HG03558 (cell line): Measurements from ENCODE around the gene CACNA2D2.

Experiments used
- ATAC-seq: cut with Tn5 transposase; IDR thresholded peaks from one replicate; pipeline ENCODE4 v1.9.1; 2021; ENCODE audit warnings: moderate number of reproducible peaks; ENCODE audit not compliant: unreplicated experiment; ENCODE audit errors: extremely low read depth

Gene CACNA2D2

GRCh38 chr3:50336452-50337174, 166.8 kb downstream of the CACNA2D2 start:
- ATAC-seq = peak; percentile 1

DNA sequence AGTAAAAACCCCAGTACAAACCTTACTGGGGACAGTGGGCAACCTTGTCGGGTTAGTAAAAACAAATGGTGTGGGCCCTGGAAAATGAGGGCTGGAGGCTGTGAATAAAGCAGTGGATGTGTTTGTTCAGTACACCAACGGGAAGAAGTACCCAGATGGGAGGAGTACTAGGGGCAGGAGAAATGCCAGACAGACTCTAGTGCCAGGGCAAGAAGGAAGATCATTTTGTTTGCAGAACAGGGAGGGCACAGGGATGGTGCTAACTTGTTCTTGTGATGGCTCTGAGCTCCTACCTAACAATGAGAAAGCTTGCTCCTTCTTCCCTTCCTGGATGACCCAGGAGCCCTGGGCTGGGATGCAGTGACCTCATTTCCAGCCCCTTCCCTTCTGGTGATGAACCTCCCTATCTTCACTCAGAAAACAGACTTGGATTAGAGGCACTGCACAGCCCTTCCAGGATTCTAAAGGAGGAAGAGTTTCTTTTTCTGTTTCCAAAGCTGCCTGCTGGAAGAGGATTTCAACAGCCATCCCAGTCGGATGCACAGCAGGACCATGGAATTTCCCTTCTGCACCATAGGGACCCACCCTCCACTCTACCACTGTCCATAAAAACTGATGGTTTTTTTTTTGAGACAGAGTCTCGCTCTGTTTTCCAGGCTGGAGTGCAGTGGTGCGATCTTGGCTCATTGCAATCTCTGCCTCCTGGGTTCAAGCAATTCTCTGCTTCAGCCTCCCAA, 168.9 kb downstream of the CACNA2D2 start:
- ATAC-seq = no peak

DNA sequence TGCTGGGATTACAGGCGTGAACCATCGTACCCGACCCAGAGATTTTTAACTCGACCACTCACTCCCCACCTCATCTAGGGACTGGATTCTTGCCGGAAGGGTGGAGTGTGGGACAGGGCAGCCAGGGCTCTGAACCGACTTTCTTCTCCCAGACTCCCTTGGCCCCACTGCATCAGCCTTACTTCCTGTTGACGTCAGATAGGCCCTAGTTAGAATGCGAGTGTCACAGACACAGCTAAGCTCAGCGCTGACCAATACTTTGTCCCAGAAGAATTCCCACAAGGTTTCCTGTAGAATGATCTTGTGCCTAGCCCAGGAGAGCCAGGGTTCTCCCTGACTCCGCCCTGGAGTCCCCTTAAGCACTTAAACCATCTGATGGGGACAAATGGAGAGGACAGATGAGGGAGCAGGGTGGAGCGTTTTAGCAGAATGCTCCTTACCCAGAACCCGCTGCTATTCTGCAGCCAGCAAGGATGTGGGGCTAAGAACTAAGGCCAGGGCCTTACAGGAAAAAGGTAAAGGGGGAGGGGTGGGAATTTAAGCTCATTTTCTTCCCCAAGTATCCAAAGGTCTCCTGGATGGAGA, 169.6 kb downstream of the CACNA2D2 start:
- no peak for ATAC-seq

DNA sequence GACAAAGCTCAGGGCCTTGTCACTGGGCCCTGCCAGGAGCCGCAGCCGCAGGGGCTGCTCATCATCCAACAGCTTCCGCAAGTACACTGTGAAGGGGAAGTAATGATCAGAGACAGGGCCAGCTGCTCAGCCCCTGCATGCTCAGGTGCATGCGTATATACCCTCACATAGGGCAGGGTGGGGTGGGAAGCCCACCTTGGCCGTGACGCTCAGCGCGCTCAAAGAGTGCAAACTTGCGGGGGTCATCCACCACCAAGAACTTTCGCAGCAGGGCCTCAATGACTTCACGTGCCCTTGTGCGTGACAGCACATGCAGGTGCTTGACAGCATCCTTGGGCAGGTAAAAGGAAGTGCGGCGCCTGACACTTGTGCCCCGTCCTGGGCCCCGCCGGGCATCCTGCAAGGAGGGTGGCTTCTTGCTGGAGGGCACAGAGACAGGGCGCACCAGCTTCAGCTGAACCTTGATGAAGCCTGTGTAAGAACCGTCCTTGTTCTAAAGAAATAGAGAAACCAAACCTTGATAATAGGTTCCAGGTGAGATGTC, 172.0 kb downstream of the CACNA2D2 start:
- no peak for ATAC-seq

- no peak for ATAC-seq
These were observed 173.1 kb downstream of the CACNA2D2 start for GRCh38 chr3:50330330-50330729.

DNA sequence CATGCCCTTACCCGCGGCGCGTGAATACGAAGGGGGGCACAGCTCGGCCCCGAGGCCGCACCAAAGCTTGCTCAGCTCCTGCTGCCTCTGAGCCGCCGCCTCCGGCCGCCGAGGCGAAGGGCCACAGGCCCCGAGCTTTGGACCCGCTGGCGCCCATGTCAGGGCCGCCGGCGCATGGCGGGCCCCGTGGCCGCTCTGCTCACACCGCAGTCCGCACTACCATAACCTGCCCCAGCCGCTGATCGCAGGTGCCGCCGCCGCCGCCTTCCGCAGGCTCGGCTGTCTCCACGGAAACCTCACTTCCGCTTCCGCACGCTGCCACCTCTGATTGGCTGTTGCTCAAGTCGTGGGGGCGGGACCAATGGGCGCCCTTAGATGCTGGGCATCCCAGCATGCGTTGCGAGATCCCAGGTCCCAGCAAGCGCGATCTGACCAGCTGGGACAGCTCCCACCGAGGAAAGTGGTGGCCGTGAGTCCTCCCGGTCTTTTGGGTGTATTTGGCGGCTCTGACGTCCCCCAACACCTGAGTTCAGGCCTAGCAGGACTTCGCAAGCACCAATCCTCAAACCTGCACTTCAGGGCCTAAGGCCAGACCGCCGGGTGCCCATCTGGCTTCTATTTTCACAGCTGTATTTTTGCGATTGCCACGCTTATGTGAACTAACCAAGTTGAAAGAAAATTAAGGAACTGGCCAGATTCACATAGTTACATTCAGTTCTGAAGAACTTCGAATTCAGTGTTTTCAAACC, 175.3 kb downstream of the CACNA2D2 start, which contains the start of gene TUSC2:
TUSC2 (minus strand) TSS at position 281 of the 749 bp plus-strand sequence; CDS start at position 157, 124 bp downstream.
- ATAC-seq = peak; percentile 44

DNA sequence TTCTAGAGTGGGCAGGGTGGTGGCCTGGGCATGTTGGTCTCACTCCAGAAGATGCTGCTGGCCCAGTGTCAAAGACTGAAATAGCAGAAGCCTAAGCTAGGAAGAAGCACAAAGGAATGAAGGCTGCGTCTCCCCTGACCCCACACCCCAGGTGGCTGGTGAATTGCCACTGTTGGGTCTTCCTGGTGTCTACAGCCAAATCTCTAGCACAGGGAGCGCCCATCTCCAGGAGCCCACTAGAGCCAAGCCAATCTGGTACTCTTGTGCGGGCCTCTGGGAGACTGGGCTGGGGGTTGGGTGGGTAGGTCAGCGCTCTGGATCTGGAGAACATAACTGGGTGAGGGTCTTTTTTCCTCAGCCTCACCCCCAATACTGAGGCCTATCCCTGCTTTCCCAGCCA, 176.3 kb downstream of the CACNA2D2 start:
- ATAC-seq = no peak

DNA sequence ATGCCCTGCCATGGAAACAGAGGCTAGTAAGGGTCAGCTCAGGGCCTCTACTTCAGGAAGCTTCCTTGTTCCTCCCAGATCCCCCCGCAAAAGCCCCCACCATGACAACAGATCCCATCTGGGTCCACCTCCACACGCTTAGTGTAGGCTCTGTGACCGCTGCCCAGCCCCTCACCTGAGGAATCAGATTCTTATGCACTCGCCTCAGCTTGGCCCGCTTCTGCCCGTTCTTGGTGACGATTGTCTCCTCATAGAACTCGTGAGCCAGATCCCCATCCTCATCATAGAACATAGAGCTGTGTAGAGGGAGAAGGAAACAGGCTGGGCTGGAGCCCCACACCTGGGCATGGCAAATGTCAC, 177.3 kb downstream of the CACNA2D2 start:
- ATAC-seq = no peak

DNA sequence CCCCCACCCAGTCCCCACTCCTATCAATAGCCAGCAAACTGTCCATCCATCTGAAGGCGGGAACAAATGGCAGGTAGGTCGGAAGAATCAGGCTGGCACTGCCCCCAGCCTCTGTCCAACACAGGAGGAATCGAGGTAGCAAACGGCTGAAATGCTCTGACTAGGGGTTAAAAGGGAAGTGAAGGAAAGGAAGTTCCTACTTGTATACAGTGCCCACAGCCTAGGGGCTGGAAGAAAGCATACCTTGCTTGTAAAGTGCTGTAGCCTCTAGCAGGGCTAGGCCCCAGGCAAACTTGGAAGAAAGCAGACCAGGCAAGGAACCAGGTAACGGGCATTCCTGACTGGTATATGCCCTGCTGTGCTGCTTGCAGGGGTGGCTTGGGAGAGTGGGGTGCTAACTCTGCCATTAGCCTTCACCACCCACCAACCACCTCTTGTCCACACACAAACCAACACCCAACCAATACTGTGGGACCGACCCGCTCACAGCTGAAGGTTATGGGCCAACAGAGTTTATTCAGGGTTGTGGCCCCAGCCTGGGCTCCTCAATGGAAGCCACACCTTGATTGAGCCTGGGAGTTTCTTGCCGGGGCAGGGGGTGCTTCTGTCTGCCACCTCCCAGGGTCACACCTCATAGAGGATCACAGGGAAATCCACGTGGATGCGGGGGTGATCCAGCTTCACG, 177.8 kb downstream of the CACNA2D2 start:
- ATAC-seq = no peak

DNA sequence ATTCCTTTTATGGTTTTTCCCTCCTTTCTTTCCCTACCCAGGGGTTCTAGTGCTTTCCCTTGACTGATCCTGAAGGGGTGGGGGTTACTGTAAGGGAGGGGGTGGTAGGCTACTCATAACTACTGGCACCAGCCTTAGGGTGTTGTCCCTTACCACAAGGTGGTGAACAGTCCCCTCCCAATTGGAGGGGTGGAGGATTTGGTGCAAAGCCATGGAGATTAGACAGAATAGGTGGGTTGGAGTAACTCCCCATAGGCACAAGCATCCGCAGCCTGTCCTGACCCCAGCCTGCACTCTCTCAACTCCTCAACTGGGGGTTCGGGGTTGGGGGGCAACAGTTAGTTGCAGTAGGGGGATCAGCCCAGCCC, 178.3 kb downstream of the CACNA2D2 start:
- ATAC-seq = no peak

GRCh38 chr3:50324351-50325112, 178.9 kb downstream of the CACNA2D2 start:
- no peak for ATAC-seq

GRCh38 chr3:50323614-50324199, 179.7 kb downstream of the CACNA2D2 start:
- ATAC-seq = no peak

DNA sequence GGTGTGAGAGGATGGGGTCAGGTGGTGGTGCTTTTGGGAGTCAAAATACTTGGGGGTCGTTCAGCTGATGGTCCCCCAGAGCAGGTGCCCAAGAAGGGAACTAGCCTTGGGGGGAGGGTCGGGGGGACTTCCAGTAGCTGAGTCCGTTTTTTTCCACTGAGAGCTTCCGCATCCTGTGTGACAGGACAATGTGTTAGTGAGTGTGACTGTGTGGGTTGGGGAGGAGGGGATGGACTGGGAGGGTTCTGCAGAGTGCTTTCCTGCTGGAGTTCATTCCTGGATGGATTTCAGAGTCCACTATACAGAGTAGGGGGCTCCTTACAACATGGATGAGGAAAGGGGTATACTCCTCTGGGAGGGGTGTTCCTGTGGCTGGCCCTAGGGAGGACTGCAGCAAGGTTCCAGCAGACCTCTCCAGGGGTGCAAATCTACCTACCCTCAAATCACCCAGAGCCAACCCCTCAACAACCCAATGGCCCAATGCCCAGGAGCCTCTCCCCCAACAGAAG, 180.3 kb downstream of the CACNA2D2 start:
- ATAC-seq = no peak

DNA sequence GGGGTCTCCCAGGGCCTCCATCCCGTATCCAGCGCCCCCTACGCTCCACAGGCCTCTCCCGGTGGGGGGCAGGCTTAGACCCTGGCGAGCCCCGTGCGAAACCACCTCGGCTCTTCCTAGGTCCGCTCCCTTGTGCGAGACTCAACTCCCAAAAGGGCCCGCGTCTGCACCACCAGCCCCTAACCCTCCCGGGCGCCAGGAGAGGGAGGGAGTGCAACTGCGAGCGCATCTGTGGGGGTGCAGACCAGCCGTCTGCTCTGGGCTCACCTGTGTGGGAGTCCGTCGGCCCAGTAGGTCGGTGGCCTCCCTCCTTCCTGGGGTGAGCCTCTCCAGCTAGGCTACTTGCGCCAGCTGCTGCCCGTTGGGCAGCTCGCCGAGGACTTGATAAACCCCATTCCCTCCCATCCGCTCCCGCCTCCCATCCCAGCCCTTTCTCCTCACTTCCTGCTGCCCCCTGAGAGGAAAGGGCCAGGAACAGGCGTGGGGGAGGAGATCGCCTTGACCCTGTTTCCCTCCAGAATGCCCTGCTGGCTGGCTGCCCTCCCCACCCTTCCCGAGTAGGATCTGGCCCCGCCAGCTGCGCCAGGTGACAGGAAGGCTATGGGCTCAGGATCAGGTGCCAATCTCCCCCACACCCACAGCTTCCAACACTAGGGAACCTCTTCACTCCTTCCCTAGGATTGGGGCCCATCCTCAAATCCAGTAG, 180.9 kb downstream of the CACNA2D2 start, which contains the start of gene HYAL2:
HYAL2 (minus strand) TSS at position 360 of the 706 bp plus-strand sequence. CDS start 2,256 bp downstream, outside the sequence.
- no peak for ATAC-seq

DNA sequence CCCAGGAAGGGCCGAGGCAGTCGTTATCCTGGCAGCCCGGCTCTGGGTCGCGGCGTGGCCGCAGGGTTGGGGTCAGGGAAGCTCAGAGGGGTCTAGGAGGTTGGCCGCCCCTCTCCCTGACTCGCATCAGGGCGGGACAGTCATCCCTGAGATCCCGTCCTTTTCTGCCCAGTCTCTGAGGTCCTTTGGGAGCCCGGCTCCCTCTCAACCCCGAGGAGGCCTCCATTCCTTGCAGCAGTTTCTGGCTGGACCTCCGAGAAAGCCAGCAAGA, 181.4 kb downstream of the CACNA2D2 start:
- no peak for ATAC-seq

GRCh38 chr3:50321336-50322114, 181.9 kb downstream of the CACNA2D2 start:
- ATAC-seq = peak; percentile 33

DNA sequence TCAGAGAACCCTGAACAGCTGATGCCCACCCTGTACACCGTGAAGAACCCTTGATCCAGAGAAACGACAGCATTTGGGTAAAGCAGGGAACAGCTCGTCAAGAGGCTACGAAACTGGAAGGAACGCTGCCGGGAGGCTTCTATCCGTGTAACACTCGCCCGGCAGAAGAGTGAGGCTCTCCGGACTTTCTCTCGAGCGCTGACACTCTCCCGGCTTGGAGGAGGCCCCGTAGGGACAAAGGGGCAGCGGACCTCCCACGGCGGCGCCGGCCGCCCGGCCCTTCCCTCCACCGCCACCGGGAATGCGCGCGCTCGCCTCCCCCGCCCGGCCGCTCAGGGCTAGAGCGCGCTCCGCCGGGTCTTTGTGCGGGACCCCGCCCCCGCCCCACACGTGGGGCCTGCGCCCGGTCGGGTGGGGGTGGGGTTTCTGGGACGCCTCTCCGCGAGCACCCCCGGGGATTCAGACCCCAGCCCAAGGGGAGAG, 182.5 kb downstream of the CACNA2D2 start:
- peak; percentile 21 for ATAC-seq
